Ureter (tissue), 1 donor: Measurements from ENCODE around the gene IL12A. TPM values are rescaled to one million over a fixed set of nuclear protein-coding genes. Genes with fewer than 3 reads are reported as not detected.

ENCODE experiments used
- DNase-seq: peaks from one replicate; pipeline ENCODE4 v3.0.0-alpha.2; 2020; ENCODE audit warnings: low spot score
- total RNA-seq: library from RNA; stranded (reverse); gene quantifications from one replicate; pipeline ENCODE4 v1.2.4, GENCODE V29; 2023
- donor health status: DM: yes; HTN: yes; CAD: no.

IL12A gene
- total RNA-seq, 1 donor from 2014 or later, result 1.1 TPM

- no peak for DNase-seq
These were observed 34.8 kb downstream of the IL12A start for GRCh38 chr3:160023476-160023875.

- no peak for DNase-seq
These were observed 39.0 kb downstream of the IL12A start for GRCh38 chr3:160027541-160028195.

DNA sequence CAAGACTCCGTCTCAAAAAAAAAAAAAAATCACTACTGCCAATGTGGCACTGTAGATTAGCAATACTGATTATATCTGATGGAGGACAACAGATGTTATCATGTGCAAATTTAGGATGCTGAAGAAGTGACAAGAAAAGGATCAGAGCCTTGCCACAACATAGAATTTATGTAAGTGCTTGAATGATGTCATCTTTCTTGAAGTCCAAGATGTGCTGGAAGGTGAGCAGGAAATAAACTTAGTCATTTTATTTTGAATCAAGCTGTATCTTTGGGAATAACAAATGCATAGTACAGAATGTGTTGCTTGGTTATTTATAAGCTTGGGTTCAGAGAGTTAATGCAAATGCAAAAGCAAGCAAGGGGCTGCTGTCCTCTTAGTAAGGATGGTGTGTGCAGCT, 47.1 kb downstream of the IL12A start:
- DNase-seq, result no peak

DNA sequence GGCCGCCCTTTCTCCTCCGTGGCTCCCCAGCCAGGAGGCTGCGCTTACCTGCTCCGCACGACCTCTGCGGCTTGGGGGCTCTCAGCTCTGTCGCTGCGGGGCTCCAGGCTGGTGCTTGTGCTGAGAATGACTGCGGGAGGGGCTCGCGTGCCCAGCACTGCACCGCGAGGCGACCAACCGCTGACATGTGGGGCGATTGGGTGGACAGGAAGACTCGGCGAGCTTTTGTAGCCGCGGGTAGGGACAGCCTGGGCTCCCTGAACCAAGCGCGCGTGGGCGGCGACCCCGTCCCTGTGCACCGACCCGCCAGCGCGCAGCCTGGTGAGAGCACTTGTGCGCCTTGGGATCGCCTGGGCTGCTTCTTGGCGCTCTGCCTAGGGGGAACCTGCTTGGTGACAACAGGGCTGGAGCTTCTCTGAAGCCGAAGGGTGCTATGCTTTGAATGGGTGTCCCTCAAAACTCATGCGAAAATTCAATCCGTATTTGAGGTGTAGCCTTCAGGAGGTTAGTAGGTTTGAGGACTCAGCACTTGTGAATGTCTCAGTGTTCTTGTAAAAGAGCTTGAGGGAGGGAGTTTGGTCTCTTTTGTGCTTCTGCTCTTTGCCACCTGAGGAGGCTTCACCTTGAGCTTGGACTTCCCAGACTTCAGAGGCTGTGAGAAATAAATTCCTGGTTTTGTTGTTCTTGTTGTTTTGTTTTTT, 50.4 kb downstream of the IL12A start:
- no peak for DNase-seq

- no peak for DNase-seq
These were observed 51.5 kb downstream of the IL12A start for GRCh38 chr3:160040181-160040580.

GRCh38 chr3:160041465-160041864, 52.8 kb downstream of the IL12A start:
- no peak for DNase-seq

- DNase-seq, result no peak
These were observed 55.5 kb downstream of the IL12A start for GRCh38 chr3:160044121-160044520.

Other genes with a start within 250 kb of the IL12A start
- 5.8 TPM for gene SCHIP1, start 149.0 kb upstream of the IL12A start, total RNA-seq
- 2.2 TPM for gene C3orf80, start 236.6 kb downstream of the IL12A start, total RNA-seq